ENCODE data around the gene KCNAB1.

The KCNAB1 gene

GRCh38 chr3:156513619-156514018, 393.2 kb downstream of the KCNAB1 start:
- no peak for TF ChIP-seq CTCF (IDR thresholded peaks at IDR 0.05)

- no peak for TF ChIP-seq CTCF (IDR thresholded peaks at IDR 0.05)
These were observed 395.9 kb downstream of the KCNAB1 start for GRCh38 chr3:156516284-156516683.

- no peak for TF ChIP-seq CTCF (IDR thresholded peaks at IDR 0.05)
These were observed 396.6 kb downstream of the KCNAB1 start for GRCh38 chr3:156516961-156517360.

- no peak for TF ChIP-seq CTCF (IDR thresholded peaks at IDR 0.05)
These were observed 398.3 kb downstream of the KCNAB1 start for GRCh38 chr3:156518726-156519125.

GRCh38 chr3:156519758-156520162, 399.4 kb downstream of the KCNAB1 start:
- no peak for TF ChIP-seq CTCF (IDR thresholded peaks at IDR 0.05)

GRCh38 chr3:156522673-156523072, 402.3 kb downstream of the KCNAB1 start:
- TF ChIP-seq CTCF (IDR thresholded peaks at IDR 0.05), result no peak

- TF ChIP-seq CTCF (IDR thresholded peaks at IDR 0.05), result no peak
These were observed 405.4 kb downstream of the KCNAB1 start for GRCh38 chr3:156525808-156526207.

- no peak for TF ChIP-seq CTCF (IDR thresholded peaks at IDR 0.05)
These were observed 406.7 kb downstream of the KCNAB1 start for GRCh38 chr3:156527060-156527459.
